ENCODE results near the gene KIF5A. TPM values are rescaled to one million over a fixed set of nuclear protein-coding genes. Genes with fewer than 3 reads are reported as not detected.
A peak's percentile ranks its signal among the peaks of the same experiment; 100 is the strongest.

Gene KIF5A
- total and polyA plus RNA-seq, 2 of the 13 experiments (the other 11 are each of a cell fraction or from before 2014, with no cell fraction given): 1.6 to 11.9 TPM

DNA sequence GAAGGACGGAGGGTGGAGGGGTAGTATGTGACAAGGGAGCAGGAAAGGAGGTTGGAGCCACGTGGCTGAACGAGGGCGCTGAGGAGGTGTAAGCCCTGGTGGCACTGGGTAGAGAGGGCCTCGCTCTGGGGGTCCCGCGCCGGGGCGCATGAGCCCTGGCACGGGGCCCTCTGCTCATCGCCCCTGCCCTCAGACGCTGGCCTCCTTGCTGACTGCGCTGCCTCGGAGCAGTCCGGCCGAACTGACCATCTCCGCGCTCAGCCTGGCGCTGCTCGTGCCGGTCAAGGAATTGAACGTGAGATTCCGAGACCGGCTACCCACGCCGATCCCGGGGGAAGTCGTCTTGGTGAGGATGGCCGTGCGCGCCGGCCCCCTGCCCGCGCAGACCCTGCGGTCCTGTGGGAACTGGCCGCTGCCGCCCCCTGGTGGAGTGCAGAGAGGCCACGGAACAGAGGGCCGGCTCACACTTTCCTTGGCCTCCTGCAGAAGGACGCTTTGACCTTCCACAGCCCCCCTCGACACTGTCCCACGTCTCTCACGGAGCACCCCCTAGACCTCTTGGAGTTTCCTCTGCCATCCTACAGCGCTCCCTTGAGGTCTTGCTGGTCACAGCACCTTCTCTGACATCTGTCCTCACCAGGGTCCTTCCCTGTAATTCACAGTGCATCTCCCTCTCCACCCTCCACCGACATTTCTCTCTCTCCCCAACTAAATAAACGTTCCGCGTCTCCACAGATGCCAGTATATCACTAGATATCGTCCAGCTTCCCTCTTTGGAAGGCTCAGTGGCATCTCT is 71.9 kb downstream of the KIF5A start (continued):
- TF ChIP-seq ZFP90 (CRISPR knock-in tag; IDR thresholded peaks at IDR 0.05; ENCODE audit: borderline replicate concordance) (0 out of 2 replicates have a peak, but pooled peaks have one; percentile 47), MYC (CRISPR knock-in tag; IDR thresholded peaks at IDR 0.05; ENCODE audit: borderline replicate concordance) (no peak; the same call in 1 of the 2 replicates), NPAS2 (CRISPR knock-in tag; IDR thresholded peaks at IDR 0.05; ENCODE audit: borderline replicate concordance) (no peak), ZBTB7A (CRISPR knock-in tag; IDR thresholded peaks at IDR 0.05) (peak; percentile 86), HDAC1 (CRISPR knock-in tag; IDR thresholded peaks at IDR 0.05) (peak; percentile 31; the same call in 1 of the 2 replicates), MEIS2 (CRISPR knock-in tag; IDR thresholded peaks at IDR 0.05) (peak; percentile 17; the same call in 1 of the 2 replicates), REXO4 (CRISPR knock-in tag; IDR thresholded peaks at IDR 0.05; ENCODE audit: borderline replicate concordance) (no peak), THAP11 (CRISPR knock-in tag; IDR thresholded peaks at IDR 0.05) (peak; percentile 37; the same call in 1 of the 2 replicates), NFKB2 (CRISPR knock-in tag; IDR thresholded peaks at IDR 0.05; ENCODE audit: borderline replicate concordance) (peak; percentile 55; the same call in 1 of the 2 replicates), SALL2 (CRISPR knock-in tag; IDR thresholded peaks at IDR 0.05) (no peak), ZIK1 (CRISPR knock-in tag; IDR thresholded peaks at IDR 0.05; ENCODE audit: borderline replicate concordance, low read depth) (peak; percentile 75; the same call in 1 of the 2 replicates)
- TF ChIP-seq, protein P1, sequence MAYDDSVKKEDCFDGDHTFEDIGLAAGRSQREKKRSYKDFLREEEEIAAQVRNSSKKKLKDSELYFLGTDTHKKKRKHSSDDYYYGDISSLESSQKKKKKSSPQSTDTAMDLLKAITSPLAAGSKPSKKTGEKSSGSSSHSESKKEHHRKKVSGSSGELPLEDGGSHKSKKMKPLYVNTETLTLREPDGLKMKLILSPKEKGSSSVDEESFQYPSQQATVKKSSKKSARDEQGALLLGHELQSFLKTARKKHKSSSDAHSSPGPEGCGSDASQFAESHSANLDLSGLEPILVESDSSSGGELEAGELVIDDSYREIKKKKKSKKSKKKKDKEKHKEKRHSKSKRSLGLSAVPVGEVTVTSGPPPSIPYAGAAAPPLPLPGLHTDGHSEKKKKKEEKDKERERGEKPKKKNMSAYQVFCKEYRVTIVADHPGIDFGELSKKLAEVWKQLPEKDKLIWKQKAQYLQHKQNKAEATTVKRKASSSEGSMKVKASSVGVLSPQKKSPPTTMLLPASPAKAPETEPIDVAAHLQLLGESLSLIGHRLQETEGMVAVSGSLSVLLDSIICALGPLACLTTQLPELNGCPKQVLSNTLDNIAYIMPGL (CRISPR knock-in tag; IDR thresholded peaks at IDR 0.05; ENCODE audit: borderline replicate concordance in 1 of 2, low read depth in 1 of 2): peak; percentile 68 to 78; a peak in 3 of 4 replicates
- TF ChIP-seq, protein P2, sequence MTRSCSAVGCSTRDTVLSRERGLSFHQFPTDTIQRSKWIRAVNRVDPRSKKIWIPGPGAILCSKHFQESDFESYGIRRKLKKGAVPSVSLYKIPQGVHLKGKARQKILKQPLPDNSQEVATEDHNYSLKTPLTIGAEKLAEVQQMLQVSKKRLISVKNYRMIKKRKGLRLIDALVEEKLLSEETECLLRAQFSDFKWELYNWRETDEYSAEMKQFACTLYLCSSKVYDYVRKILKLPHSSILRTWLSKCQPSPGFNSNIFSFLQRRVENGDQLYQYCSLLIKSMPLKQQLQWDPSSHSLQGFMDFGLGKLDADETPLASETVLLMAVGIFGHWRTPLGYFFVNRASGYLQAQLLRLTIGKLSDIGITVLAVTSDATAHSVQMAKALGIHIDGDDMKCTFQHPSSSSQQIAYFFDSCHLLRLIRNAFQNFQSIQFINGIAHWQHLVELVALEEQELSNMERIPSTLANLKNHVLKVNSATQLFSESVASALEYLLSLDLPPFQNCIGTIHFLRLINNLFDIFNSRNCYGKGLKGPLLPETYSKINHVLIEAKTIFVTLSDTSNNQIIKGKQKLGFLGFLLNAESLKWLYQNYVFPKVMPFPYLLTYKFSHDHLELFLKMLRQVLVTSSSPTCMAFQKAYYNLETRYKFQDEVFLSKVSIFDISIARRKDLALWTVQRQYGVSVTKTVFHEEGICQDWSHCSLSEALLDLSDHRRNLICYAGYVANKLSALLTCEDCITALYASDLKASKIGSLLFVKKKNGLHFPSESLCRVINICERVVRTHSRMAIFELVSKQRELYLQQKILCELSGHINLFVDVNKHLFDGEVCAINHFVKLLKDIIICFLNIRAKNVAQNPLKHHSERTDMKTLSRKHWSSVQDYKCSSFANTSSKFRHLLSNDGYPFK (CRISPR knock-in tag; IDR thresholded peaks at IDR 0.05; ENCODE audit: borderline replicate concordance): peak; percentile 49; the same call in 1 of the 2 replicates
- TF ChIP-seq, protein P3, sequence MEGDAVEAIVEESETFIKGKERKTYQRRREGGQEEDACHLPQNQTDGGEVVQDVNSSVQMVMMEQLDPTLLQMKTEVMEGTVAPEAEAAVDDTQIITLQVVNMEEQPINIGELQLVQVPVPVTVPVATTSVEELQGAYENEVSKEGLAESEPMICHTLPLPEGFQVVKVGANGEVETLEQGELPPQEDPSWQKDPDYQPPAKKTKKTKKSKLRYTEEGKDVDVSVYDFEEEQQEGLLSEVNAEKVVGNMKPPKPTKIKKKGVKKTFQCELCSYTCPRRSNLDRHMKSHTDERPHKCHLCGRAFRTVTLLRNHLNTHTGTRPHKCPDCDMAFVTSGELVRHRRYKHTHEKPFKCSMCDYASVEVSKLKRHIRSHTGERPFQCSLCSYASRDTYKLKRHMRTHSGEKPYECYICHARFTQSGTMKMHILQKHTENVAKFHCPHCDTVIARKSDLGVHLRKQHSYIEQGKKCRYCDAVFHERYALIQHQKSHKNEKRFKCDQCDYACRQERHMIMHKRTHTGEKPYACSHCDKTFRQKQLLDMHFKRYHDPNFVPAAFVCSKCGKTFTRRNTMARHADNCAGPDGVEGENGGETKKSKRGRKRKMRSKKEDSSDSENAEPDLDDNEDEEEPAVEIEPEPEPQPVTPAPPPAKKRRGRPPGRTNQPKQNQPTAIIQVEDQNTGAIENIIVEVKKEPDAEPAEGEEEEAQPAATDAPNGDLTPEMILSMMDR (CRISPR knock-in tag; IDR thresholded peaks at IDR 0.05): peak; percentile 98
- TF ChIP-seq, protein P4, sequence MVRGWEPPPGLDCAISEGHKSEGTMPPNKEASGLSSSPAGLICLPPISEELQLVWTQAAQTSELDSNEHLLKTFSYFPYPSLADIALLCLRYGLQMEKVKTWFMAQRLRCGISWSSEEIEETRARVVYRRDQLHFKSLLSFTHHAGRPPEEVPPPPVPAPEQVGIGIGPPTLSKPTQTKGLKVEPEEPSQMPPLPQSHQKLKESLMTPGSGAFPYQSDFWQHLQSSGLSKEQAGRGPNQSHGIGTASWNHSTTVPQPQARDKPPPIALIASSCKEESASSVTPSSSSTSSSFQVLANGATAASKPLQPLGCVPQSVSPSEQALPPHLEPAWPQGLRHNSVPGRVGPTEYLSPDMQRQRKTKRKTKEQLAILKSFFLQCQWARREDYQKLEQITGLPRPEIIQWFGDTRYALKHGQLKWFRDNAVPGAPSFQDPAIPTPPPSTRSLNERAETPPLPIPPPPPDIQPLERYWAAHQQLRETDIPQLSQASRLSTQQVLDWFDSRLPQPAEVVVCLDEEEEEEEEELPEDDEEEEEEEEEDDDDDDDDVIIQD (CRISPR knock-in tag; IDR thresholded peaks at IDR 0.05; ENCODE audit: low read depth): no peak
- TF ChIP-seq, protein P5, sequence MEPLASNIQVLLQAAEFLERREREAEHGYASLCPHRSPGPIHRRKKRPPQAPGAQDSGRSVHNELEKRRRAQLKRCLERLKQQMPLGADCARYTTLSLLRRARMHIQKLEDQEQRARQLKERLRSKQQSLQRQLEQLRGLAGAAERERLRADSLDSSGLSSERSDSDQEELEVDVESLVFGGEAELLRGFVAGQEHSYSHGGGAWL (CRISPR knock-in tag; IDR thresholded peaks at IDR 0.05): peak; percentile 19; the same call in 1 of the 2 replicates
- TF ChIP-seq, protein P6, sequence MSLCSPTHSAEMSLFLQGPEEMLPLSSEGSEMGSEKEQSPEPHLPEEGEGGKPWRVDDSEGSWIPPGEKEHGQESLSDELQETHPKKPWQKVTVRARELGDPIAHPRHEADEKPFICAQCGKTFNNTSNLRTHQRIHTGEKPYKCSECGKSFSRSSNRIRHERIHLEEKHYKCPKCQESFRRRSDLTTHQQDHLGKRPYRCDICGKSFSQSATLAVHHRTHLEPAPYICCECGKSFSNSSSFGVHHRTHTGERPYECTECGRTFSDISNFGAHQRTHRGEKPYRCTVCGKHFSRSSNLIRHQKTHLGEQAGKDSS (CRISPR knock-in tag; IDR thresholded peaks at IDR 0.05; ENCODE audit: borderline replicate concordance, low read depth): 0 out of 2 replicates have a peak, but pooled peaks have one; percentile 72
